Osteocyte (in vitro differentiated cells): Measurements from ENCODE around the gene MCF2. TPM values are rescaled to one million over a fixed set of nuclear protein-coding genes. Genes with fewer than 3 reads are reported as not detected.

ENCODE experiments used
- DNase-seq: peaks from one replicate; pipeline ENCODE4 v3.0.0; 2021; ENCODE audit warnings: mixed read lengths; ENCODE audit not compliant: unreplicated experiment; ENCODE audit errors: extremely low spot score
- H3K27ac Mint-ChIP-seq: one replicate; pipeline ENCODE4 v1.8.0; 2021; ENCODE audit warnings: mild to moderate bottlenecking, mixed read lengths; ENCODE audit not compliant: unreplicated experiment
- H3K27me3 Mint-ChIP-seq: one replicate; pipeline ENCODE4 v1.8.0; 2021; ENCODE audit warnings: mixed read lengths; ENCODE audit not compliant: unreplicated experiment
- H3K36me3 Mint-ChIP-seq: one replicate; pipeline ENCODE4 v1.8.0; 2021; ENCODE audit warnings: mixed read lengths; ENCODE audit not compliant: unreplicated experiment
- H3K4me1 Mint-ChIP-seq: one replicate; pipeline ENCODE4 v1.8.0; 2021; ENCODE audit warnings: mixed read lengths; ENCODE audit not compliant: unreplicated experiment
- H3K4me3 Mint-ChIP-seq: one replicate; pipeline ENCODE4 v1.8.0; 2021; ENCODE audit warnings: mild to moderate bottlenecking, moderate library complexity, mixed read lengths; ENCODE audit not compliant: unreplicated experiment
- H3K9me3 Mint-ChIP-seq: one replicate; pipeline ENCODE4 v1.8.0; 2021; ENCODE audit warnings: mixed read lengths; ENCODE audit not compliant: unreplicated experiment
- CTCF ChIP-seq: fragments of 200-600 bp; sonication (generic); IDR thresholded peaks from 2 replicates; pipeline ENCODE4 v1.5.0; 2021; ENCODE audit warnings: antibody characterized with exemption, mild to moderate bottlenecking, moderate library complexity
- total RNA-seq: library from RNA; stranded (reverse); gene quantifications from 2 replicates; pipeline ENCODE4 v1.2.1, GENCODE V29; 2021

Gene MCF2
- total RNA-seq, 1 donor from 2014 or later = not detected

- Mint-ChIP-seq H3K27me3 (no peaks in the 10 kb centered on the region), H3K27ac (no peak overlapping the region), H3K36me3 (no peaks in the 10 kb centered on the region), H3K9me3 (peaks cover 20% of the 10 kb centered on the region), H3K4me3 (no peak overlapping the region), H3K4me1 (peaks cover 5% of the 10 kb centered on the region)
- TF ChIP-seq CTCF = no peak
- no peak for DNase-seq
Observed at GRCh38 chrX:139720979-139721378, 13.0 kb upstream of the MCF2 start.

DNA sequence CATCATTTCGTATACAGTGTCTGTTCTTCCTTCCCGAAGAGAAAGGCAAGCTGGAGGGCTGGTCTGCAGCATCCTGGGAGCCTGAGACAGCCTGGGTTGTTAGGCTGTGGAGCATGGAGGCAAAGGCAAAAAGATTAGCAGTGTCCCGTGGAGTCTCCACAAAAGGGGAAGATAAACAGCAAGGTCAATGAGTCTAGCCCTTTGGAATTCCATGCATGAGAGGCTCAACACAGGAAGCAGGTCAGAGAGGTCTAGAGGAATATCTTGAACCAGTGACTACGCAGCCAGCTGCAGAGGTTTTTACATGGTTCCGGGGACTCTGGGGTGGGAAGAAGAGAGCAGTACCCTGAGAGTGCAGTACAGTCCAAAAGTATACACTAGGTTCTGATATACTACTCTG is 12.2 kb upstream of the MCF2 start:
- Mint-ChIP-seq H3K9me3 (peaks cover 20% of the 10 kb centered on the region), H3K27ac (no peak overlapping the region), H3K4me1 (peaks cover 5% of the 10 kb centered on the region), H3K36me3 (no peaks in the 10 kb centered on the region), H3K4me3 (no peak overlapping the region), H3K27me3 (no peaks in the 10 kb centered on the region)
- no peak for DNase-seq
- no peak for TF ChIP-seq CTCF

DNA sequence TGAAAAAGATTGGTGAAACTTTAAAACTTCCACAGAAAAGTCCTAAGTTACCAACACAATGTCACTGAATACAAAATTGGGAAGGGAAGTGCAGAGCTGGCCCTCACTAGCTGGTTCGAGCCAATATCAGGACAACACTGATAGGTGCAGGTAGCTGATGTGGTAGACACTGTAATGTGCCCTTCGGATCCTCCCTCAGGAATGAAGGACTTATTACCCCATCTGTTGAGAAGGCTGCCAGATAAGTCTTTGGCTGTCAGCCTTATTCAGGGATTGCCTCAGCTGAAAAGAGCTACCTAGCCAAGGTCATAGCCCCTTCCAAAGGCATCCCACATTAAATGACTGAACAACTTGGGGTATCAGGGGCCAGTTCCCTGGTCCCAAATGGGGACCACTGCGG is 5.3 kb downstream of the MCF2 start:
- H3K27ac Mint-ChIP-seq = no peak overlapping the region
- peaks cover 14% of the 10 kb centered on the region for H3K9me3 Mint-ChIP-seq
- no peak for TF ChIP-seq CTCF
- H3K36me3 Mint-ChIP-seq = no peaks in the 10 kb centered on the region
- no peak overlapping the region for H3K4me3 Mint-ChIP-seq
- no peaks in the 10 kb centered on the region for H3K27me3 Mint-ChIP-seq
- H3K4me1 Mint-ChIP-seq = no peaks in the 10 kb centered on the region
- no peak for DNase-seq

DNA sequence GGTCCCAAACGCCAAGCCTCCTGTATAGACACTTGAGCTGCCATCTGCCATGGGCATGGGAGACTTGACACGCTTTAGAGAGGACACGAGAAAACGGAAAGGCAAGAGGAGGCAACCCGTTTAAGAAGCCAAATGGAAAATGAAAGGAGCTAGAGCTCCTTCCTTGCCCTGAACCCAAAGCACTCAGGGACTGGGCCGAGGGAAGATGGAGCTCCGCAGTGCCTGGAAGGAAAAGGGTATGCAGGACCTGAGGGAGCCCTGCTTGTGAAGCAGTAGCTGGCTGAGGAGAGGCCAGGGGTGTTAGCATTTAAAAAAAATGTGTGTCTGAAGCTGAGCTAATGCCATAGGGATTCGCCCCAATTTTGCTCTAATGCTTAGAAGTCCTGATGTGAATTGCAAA is 15.1 kb downstream of the MCF2 start:
- peaks cover 26% of the 10 kb centered on the region for H3K27me3 Mint-ChIP-seq
- DNase-seq = no peak
- peaks cover 2% of the 10 kb centered on the region for H3K4me1 Mint-ChIP-seq

DNA sequence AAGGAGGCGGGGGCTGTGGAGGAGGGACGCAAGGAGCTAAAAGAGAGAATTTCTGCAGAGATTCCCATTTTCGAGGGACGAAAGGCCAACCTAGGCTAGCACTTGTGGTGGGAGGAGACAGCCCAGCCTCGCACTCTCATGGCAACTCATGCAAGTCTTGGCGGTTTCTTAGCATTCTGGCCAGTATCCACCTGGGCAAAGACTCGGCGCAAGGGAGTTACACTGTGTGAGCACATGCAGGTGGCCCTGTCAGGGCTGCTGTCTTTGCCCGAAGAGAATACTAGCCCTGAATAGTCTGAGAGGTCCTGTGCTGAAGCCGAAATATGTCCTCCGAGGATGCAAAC is 15.5 kb downstream of the MCF2 start:
- Mint-ChIP-seq H3K4me1 (peaks cover 2% of the 10 kb centered on the region), H3K4me3 (peak overlapping the region; percentile 14), H3K27me3 (peaks cover 26% of the 10 kb centered on the region), H3K36me3 (no peaks in the 10 kb centered on the region), H3K9me3 (no peaks in the 10 kb centered on the region), H3K27ac (no peak overlapping the region)
- no peak for TF ChIP-seq CTCF
- no peak for DNase-seq

More for the DNA sequence above, 15.1 kb downstream of the MCF2 start:
- Mint-ChIP-seq H3K4me3 (no peak overlapping the region), H3K36me3 (no peaks in the 10 kb centered on the region), H3K9me3 (no peaks in the 10 kb centered on the region), H3K27ac (no peak overlapping the region)
- TF ChIP-seq CTCF = no peak
